ENCODE data around the gene COL1A1. TPM values are rescaled to one million over a fixed set of nuclear protein-coding genes. Genes with fewer than 3 reads are reported as not detected.

COL1A1 gene
- total and polyA plus RNA-seq, 2 of the 13 experiments (the other 11 are each of a cell fraction or from before 2014, with no cell fraction given), result 0.05 TPM; not detected in 1

GRCh38 chr17:50161023-50161910 lies 40.2 kb downstream of the COL1A1 start (continued):
- TF ChIP-seq ZMAT3 (CRISPR knock-in tag; conservative IDR thresholded peaks at IDR 0.05) (peak; percentile 79; the same call in 1 of the 2 replicates), SALL1 (CRISPR knock-in tag; IDR thresholded peaks at IDR 0.05) (peak; percentile 88), ZBED4 (CRISPR knock-in tag; IDR thresholded peaks at IDR 0.05; ENCODE audit: borderline replicate concordance) (no peak; the same call in 1 of the 2 replicates), ZNF205 (CRISPR knock-in tag; IDR thresholded peaks at IDR 0.05) (peak; percentile 76; the same call in 1 of the 2 replicates), PRDM4 (CRISPR knock-in tag; IDR thresholded peaks at IDR 0.05; ENCODE audit: borderline replicate concordance) (no peak), ZFP37 (CRISPR knock-in tag; IDR thresholded peaks at IDR 0.05; ENCODE audit: borderline replicate concordance) (peak; percentile 8; the same call in 1 of the 2 replicates), DBP (CRISPR knock-in tag; IDR thresholded peaks at IDR 0.05; ENCODE audit: not compliant biosample characterization) (no peak), ZBTB42 (CRISPR knock-in tag; IDR thresholded peaks at IDR 0.05) (no peak), EP300 (IDR thresholded peaks at IDR 0.05; ENCODE audit: low read depth in 2 of 2, low read length in 2 of 2) (no peak), EP300 (CRISPR knock-in tag; IDR thresholded peaks at IDR 0.05; ENCODE audit: borderline replicate concordance) (no peak), ZNF335 (CRISPR knock-in tag; IDR thresholded peaks at IDR 0.05) (no peak), RNF2 (conservative IDR thresholded peaks at IDR 0.05; ENCODE audit: low read depth) (peak; percentile 69), ZKSCAN8 (CRISPR knock-in tag; IDR thresholded peaks at IDR 0.05; ENCODE audit: borderline replicate concordance) (no peak), RORA (CRISPR knock-in tag; IDR thresholded peaks at IDR 0.05) (no peak), ZBTB8A (CRISPR knock-in tag; IDR thresholded peaks at IDR 0.05; ENCODE audit: borderline replicate concordance, low read depth) (no peak), PAF1 (CRISPR knock-in tag; IDR thresholded peaks at IDR 0.05) (no peak), ZNF724P (CRISPR knock-in tag; IDR thresholded peaks at IDR 0.05; ENCODE audit: borderline replicate concordance) (no peak), FOXM1 (CRISPR knock-in tag; IDR thresholded peaks at IDR 0.05) (no peak), SIN3B (IDR thresholded peaks at IDR 0.05; ENCODE audit: low read length) (no peak), YEATS4 (CRISPR knock-in tag; IDR thresholded peaks at IDR 0.05; ENCODE audit: borderline replicate concordance) (no peak), ARHGAP35 (CRISPR knock-in tag; IDR thresholded peaks at IDR 0.05; ENCODE audit: borderline replicate concordance) (no peak), CBX2 (IDR thresholded peaks at IDR 0.05; ENCODE audit: low read depth, low read length) (no peak), CBX2 (CRISPR knock-in tag; IDR thresholded peaks at IDR 0.05; ENCODE audit: low read depth) (no peak), ZSCAN21 (CRISPR knock-in tag; IDR thresholded peaks at IDR 0.05; ENCODE audit: borderline replicate concordance) (no peak)
